GM12872 (cell line): ENCODE results near the gene EML3.

ENCODE experiments used
- TF ChIP-seq, protein P1 (sequence below): IDR thresholded peaks from 3 replicates; pipeline ENCODE4 v1.5.1; 2011; ENCODE audit warnings: low read depth, mild to moderate bottlenecking, low read length, moderate library complexity; ENCODE audit not compliant: insufficient read depth

The EML3 gene

DNA sequence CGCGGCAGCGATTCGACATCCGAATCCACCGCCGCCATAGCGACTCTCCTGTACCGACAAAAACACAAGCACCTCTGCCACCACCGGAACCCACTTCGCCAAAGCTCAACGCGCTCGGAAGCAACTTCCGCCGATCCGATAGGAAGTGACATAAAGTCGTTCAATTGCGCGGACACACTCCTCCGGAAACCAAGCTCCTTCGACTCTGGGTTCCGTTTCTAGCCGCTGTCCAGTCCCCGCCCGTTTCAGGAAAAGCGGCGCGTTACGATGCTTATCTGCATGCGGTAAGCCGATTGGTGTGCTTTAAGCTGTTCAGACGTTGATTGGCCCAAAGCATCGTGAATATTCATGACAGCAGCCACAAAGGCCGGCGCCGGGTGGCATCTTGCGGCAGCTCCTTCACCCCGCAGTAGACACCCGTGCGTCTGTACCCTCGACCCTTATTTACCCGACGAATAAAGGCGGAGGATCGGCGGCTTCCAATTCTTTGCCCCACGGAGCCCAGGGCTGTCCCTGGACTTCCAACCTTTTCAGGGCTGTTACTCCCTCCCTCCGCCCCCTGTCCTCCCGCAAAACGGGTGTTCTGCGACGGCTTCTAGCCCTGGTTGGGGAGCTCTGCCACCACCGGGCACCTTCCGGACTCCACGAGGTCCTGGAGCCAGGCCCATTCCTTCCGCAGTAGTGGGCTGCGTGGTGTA, 21.0 kb downstream of the EML3 start, which contains the start of gene TUT1:
Gene TUT1, minus strand, starts transcription at position 76 of the 698 bp plus-strand sequence. Its CDS starts 38 bp downstream, at position 38.
- TF ChIP-seq, protein P1, sequence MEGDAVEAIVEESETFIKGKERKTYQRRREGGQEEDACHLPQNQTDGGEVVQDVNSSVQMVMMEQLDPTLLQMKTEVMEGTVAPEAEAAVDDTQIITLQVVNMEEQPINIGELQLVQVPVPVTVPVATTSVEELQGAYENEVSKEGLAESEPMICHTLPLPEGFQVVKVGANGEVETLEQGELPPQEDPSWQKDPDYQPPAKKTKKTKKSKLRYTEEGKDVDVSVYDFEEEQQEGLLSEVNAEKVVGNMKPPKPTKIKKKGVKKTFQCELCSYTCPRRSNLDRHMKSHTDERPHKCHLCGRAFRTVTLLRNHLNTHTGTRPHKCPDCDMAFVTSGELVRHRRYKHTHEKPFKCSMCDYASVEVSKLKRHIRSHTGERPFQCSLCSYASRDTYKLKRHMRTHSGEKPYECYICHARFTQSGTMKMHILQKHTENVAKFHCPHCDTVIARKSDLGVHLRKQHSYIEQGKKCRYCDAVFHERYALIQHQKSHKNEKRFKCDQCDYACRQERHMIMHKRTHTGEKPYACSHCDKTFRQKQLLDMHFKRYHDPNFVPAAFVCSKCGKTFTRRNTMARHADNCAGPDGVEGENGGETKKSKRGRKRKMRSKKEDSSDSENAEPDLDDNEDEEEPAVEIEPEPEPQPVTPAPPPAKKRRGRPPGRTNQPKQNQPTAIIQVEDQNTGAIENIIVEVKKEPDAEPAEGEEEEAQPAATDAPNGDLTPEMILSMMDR: no peak

DNA sequence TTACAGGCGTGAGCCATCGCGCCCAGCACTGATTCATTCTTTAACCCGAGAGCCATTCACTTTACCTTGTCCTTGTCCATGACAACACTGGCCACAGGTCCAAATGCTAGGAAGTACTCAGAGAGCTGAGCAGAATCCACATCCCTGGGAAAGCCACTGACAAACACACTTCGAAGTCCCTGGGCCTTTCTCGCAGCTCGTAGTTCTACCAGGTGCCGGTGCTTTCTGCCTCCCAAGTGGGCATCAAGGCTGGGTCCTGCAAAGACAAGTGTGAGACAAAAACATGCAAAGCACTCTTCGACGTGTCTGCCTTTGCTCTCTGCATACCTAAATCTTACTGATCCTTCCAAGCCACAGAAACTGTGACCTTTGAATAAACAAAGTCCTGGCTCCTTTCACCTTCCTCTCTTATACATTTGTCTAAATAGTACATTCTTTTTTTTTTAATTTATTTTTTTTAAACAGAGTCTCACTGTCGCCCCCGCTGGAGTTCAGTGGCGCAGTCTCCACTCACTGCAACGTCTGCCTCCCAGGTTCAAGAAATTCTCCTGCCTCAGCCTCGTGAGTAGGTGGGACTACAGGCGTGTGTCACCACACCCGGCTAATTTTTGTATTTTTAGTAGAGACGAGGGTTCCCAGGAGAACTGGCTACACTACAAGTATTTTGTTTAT, 23.5 kb downstream of the EML3 start:
- TF ChIP-seq, protein P1: peak; percentile 30; the same call in 1 of the 3 replicates

DNA sequence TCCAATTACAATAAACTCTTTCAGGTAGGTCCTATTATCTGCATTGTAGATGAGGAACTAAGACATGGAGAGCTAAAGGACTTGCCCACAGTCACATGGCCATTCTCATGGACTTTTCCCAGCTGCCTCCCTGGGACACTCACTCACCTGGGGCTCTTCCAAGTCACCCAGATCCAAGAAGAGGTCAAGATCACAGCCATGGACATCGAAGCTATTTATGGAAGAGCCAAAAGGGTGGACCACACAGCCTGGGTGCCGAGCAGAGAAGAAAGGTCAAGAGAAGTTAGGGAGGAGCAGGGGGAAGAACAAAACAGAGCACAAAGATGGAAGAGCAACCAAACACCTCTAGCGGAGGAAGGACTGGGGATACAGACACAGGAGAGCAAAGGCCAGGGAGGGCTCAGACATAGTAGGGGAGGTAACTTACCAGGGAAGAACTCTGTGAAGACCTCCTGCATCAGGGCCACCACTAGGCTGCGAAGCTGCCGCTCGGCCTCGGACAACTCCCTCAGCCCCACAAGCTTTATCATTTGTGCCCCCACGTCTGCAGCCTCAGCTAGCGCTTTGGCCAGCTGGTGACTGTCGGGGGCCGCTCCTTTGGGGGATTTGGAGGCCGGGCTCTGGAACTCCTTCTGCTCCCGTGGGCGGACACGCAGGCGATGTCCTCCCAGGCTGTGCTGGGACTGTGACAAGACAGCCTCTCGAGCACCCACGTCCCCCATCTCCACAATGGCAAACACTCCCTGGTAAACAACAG, 31.4 kb downstream of the EML3 start:
- TF ChIP-seq, protein P1: no peak

DNA sequence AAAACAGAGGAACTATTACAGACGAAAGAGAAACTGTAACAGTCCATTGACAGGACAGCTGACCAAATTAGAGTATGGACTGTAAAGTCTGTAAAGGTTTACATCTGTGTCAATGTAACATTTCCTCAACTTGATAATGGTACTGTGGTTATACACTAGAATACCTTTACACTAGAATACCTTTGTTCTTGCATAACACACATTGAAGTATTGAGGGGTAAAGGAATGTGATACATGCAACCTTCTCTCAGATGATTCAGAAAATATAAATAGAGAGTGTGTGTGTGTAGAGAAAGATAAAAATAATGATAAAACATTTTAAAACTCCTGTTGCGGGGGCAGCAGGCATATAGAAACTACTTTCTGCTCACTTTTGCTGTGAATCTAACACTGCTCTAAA, 33.3 kb downstream of the EML3 start:
- TF ChIP-seq, protein P1: no peak

DNA sequence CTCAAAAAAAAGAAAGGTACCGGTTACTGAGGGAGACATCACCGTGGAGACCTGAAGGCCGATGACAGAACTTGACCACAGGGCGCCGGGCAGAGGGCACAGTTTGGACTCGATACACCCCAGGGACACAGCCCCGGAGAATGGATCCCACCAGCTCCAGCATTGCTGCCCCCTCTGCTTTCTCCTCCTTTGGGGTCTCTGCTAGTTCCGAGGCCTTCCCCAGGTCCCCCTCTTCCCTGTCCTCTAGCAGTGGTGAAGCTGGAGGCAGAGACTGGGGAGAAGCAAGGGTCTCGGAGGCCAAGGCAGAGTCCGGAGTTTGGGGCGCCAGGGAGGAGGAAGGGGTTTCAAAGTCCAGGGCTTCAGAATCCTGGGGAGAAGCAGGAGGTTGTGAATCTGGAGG, 34.0 kb downstream of the EML3 start:
- TF ChIP-seq, protein P1: no peak

DNA sequence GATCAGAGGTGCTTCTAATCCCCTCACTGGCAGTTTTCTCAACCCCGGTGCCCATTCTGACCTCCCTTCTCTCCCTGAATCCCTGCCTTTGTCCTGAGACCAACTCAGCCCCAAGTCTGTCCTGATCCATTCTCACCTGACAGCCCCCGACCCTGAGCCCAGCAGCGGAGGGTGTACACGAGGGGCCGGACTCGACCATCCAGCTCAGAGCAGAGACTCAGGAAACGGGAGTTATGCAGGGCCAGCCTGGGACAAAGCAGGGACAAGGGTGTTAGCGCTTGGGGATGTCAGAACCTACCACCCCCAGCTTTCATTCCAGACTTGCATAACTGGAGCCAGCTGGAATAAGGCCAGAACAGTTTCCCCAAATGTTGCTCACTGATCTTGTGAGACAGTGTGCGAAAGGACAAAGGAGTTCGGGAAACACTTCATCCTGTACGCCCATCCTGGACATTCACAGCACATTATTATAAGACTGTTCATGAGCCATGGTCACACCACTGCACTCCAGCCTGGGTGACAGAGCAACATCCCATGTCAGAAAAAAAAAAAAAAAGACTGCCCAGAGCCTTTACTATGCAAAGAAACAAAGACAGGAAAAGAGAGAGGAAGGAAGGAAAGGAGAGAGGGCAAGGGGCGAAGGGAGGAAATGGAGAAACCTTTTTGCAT, 35.4 kb downstream of the EML3 start:
- TF ChIP-seq, protein P1: no peak

DNA sequence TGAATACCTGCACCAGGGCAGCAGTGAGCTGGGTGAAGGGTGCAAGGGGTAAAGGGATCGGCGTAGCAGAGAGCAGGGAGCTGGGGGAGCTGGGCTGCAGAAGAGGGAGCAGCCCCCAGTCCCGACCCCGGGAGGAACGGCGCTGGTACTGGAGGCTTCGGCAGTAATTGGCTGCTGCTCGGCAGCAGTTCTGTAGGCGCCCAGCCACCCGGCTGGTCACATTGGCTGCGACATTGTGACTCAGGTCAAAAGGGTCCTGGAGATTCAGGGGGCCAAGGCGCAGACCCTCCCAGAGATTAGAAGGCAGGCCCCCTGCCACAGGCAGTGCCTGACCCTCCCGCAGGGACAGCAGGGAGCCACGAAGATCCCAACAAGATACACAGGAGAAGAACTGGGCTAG, 36.7 kb downstream of the EML3 start:
- TF ChIP-seq, protein P1: no peak
